Dedifferentiated amniotic fluid mesenchymal stem cell (primary cell): ENCODE measurements around the gene SNRNP200.
"Not testable (repeated sequence)": the region's sequence is repeated elsewhere in the genome, so short reads cannot be mapped to it uniquely, and the experiment has no call there.

Experiments
- DNase-seq: peaks from one replicate; pipeline ENCODE4 v3.0.0-alpha.2; 2016; ENCODE audit errors: extremely low spot score

The SNRNP200 gene

GRCh38 chr2:96274355-96275056, 30.8 kb downstream of the SNRNP200 start:
- DNase-seq = no peak

GRCh38 chr2:96273763-96274162, 31.6 kb downstream of the SNRNP200 start:
- DNase-seq = no peak

- no peak for DNase-seq
Measured at GRCh38 chr2:96271995-96272394, 33.4 kb downstream of the SNRNP200 start.

- no peak for DNase-seq
Measured at GRCh38 chr2:96267159-96267971, 38.0 kb downstream of the SNRNP200 start.

GRCh38 chr2:96265840-96266679, 39.3 kb downstream of the SNRNP200 start, which contains the start of the genes CIAO1 and TMEM127:
Gene CIAO1 (plus strand): TSS chr2:96266225. CDS start chr2:96266351, 126 bp downstream.
Gene TMEM127 (minus strand): TSS chr2:96265997. CDS start chr2:96265381, 616 bp downstream.
- peak; percentile 96 for DNase-seq

- DNase-seq = no peak
Measured at GRCh38 chr2:96265349-96265839, 40.0 kb downstream of the SNRNP200 start.

GRCh38 chr2:96264656-96265348, 40.5 kb downstream of the SNRNP200 start:
- no peak for DNase-seq

- no peak for DNase-seq
Measured at GRCh38 chr2:96264086-96264485, 41.3 kb downstream of the SNRNP200 start.

GRCh38 chr2:96262306-96262705, 43.0 kb downstream of the SNRNP200 start:
- no peak for DNase-seq

GRCh38 chr2:96261328-96262003, 43.9 kb downstream of the SNRNP200 start:
- no peak for DNase-seq

- DNase-seq = peak; percentile 81
Measured at GRCh38 chr2:96260387-96261260, 44.7 kb downstream of the SNRNP200 start.

- DNase-seq = no peak
Measured at GRCh38 chr2:96259497-96259921, 45.8 kb downstream of the SNRNP200 start.

- no peak for DNase-seq
Measured at GRCh38 chr2:96258166-96259022, 47.0 kb downstream of the SNRNP200 start.

- not testable (repeated sequence) for DNase-seq
Measured at GRCh38 chr2:96257744-96258143, 47.6 kb downstream of the SNRNP200 start.

GRCh38 chr2:96256611-96257113, 48.7 kb downstream of the SNRNP200 start:
- DNase-seq = no peak

- no peak for DNase-seq
Measured at GRCh38 chr2:96254571-96254970, 50.8 kb downstream of the SNRNP200 start.

GRCh38 chr2:96253006-96253405, 52.3 kb downstream of the SNRNP200 start:
- DNase-seq = no peak

- DNase-seq = no peak
Measured at GRCh38 chr2:96252526-96252925, 52.8 kb downstream of the SNRNP200 start.
